HG02623 (cell line): ENCODE results near the gene TFDP1.

Experiments
- ATAC-seq: cut with Tn5 transposase; IDR thresholded peaks from one replicate; pipeline ENCODE4 v1.9.1; 2021; ENCODE audit warnings: moderate library complexity; ENCODE audit not compliant: unreplicated experiment

The TFDP1 gene

DNA sequence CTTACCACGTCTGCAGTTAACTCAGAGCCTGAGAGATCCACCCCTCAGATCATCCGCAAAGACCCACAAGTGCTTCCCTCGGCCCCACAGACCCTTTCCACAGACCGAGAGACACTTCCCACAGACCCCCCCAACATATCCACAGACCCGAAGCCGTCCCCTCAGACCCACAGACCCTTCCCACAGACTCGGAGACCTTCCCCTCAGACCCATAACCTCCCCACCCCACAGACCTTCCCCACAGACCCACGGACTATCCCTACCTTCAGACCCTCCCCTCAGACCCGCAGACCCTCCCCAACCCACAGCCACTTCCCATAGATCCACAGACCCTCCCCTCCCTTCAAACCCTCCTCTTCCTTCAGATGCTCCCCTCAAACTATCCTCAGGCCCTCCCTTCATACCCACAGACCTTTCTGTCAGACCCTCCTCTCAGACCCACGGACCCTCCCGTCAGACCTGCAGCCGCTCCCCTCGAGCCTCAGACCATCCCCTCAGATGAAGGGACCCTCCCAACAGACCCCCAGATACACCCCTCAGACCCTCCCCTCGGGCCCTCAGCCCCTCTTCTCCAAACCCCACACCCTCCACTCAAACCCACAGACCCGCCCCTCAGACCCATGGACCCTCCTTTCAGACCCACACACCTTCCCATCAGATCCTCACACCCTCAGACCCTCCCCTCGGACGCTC lies 20.1 kb upstream of the TFDP1 start:
- ATAC-seq, result no peak

DNA sequence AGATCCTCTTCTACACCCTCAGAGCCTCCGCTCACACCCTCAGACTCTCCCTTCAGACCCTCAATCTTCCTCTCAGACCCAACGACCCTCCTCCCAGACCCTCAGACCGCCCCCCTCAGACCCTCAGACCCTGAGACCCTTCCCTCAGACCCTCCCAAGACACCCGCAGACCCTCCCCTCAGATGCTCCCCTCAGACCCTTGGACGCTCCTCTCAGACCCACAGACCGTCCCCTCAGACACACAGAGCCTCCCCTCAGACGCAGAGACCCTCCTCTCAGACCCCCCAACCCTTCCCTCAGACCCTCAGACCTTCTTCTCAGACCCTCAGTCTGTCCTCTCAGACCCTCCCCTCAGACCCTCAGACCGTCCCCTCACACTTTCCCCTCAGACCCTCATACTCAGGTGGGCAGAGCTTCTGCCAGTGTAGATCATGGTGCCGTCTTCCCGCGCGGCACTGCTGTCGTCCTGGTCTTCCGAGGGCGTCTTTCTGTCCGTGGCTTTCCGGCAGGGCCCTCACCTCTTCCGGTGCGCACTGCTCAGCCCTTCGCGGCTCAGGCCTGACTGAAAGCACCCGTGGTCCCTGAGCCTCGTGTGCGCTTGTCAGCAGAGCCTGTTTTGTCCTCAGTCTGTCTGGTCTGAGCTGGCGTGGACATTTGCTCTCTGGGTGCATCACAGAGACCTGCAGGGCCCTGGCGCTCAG lies 18.9 kb upstream of the TFDP1 start:
- no peak for ATAC-seq

- no peak for ATAC-seq
Measured at GRCh38 chr13:113566227-113566561, 18.4 kb upstream of the TFDP1 start.

DNA sequence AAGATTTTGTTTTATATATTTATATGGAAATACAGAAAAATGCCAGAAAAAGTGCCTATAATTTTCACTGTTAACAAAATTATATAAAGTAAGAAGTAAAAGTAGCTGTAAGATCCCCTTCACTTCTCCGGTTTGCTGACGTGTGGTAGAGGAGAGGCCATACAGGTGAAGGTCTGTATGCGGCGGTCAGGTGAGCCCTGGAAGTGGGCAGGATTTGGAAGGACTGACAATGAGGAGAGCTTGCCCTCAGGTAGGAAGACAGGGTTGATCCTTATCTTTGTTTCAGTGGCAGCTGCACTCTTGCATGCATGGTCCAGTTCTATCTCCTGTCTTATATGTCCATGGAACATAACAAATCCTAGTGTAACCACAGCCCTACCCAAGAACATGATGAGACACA lies 16.9 kb upstream of the TFDP1 start:
- no peak for ATAC-seq

- ATAC-seq, result no peak
Measured at GRCh38 chr13:113573065-113573464, 11.5 kb upstream of the TFDP1 start.

DNA sequence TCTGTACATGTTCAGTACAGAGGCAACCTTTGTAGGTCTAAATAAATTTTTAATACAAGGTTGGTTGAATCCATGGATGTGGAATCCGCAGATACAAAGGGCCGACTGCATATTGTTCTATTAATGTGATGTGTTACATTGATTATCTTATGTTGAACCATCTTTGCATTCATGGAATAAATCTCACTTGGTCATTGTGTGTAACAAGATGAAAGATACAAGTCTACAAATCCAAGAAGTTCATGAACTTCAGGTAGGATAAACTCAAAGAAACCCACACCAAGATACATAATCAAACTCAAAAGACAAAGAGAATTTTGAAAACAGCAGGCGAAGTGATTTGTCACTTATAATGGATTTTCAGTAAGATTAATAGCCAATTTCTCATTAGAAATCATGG lies 8.0 kb upstream of the TFDP1 start:
- no peak for ATAC-seq

GRCh38 chr13:113577881-113578435 lies 6.6 kb upstream of the TFDP1 start:
- no peak for ATAC-seq

DNA sequence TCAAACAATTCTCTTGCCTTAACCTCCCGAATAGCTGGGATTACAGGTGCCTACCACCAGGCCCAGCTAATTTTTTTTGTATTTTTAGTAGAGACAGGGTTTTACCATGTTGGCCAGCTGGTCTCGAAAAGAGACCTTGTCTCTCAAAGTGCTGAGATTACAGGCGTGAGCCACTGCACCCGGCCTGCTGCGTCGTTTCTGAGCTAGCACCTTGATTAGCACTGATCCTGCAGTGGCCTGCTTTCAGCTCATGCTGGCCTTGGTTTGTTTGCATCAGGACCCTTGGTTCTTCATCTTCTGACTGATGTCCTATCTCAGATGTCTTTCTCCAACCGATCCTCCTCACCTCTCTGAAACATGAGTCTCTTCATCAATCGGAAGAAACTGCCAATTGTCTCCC lies 4.9 kb upstream of the TFDP1 start:
- no peak for ATAC-seq

- no peak for ATAC-seq
Measured at GRCh38 chr13:113581871-113582270, 2.7 kb upstream of the TFDP1 start.

- no peak for ATAC-seq
Measured at GRCh38 chr13:113582841-113583631, 1.5 kb upstream of the TFDP1 start.

DNA sequence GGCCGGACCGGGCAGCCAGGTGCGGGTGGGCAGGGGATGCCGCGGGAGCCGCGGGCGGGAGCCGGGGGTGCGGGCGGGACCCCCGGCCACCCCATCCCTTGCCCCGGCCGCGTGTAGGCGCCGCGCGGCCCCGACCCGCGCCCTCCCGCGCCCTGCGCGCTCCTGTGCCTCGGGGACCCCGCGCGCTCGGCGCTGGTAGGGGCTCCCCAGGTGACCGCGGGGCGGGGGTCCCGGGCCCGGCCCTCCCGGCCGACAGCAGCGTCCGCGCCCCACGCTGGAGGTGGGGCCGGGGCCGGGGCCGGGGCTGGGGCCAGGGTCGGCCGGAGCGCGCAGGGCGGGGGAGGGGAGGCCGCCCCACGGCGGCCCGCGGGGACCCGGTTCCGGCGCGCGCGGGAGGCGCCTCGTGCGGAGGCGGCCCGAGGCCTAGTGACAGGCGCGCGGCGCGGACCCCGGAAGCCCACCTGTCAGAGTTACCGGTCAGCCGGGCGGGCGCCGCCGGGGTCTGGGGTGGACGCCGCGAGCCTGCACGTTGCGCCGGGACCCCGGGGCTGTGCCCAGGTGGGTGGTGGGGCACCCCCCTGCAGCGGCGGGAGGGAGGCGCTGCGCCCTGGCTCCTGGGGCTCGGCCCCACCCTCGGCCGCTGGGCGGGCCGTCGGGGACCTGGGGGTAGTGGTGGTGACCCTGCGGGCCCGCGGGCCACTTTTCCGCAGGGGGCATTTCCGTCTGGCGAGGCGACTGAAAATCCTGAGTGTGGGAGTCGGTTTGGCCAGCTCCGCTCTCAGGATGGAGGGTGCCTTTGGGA lies 518 bp downstream of the TFDP1 start:
- peak; percentile 34 for ATAC-seq

GRCh38 chr13:113585896-113586295 lies 1.3 kb downstream of the TFDP1 start:
- no peak for ATAC-seq

GRCh38 chr13:113586661-113587479 lies 2.3 kb downstream of the TFDP1 start:
- ATAC-seq, result no peak

DNA sequence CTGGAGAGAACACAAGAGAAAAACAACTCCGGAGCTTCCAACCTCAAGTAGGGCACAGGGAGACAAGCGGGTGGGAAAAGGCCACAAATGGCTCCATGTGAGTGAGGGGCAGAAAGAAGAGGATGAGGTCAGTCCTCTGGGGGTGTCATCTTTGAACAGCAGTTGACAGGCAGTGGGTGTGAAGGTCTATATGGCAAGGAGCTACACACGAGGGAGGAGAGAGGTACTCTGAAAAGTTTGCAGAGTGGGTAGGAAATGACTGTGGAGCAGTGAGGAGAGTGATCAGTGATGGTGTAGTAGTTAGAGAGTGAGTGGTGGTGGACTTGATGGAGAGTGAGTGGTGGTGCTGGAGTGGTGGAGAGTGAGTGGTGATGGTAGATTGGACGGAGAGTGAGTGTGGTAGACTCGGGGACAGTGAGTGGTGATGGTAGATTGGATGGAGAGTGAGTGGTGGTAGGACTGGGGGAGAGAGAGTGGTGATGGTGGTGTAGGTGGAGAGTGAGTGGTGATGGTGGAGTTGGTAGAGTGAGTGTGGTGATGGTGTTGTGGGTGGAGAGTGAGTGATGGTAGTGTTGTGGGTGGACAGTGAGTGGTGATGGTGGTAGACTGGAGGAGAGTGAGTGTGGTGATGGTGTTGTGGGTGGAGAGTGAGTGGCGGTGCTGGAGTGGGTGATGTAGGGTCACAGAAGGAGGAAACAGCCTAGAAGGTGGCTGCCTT lies 4.0 kb downstream of the TFDP1 start:
- no peak for ATAC-seq

- ATAC-seq, result no peak
Measured at GRCh38 chr13:113589251-113589960, 4.9 kb downstream of the TFDP1 start.

DNA sequence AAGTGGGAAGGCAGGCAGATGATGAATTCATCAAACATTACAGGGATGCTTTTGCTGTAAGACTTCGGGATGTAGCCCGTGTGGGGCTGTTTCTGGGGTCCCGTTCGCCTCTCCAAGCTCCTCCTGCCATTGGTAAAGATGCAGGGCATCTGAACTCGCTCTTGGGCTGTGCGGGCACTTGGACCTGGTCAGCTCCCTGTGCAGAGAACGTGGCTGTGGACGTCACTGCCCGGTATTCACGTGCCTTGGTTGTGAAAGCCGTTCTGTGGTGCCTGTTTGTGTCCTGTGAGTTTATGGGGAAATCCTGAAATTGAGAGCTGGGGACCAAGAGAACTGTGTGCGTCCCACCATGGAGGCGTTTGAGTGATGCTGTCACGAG lies 5.4 kb downstream of the TFDP1 start:
- no peak for ATAC-seq

DNA sequence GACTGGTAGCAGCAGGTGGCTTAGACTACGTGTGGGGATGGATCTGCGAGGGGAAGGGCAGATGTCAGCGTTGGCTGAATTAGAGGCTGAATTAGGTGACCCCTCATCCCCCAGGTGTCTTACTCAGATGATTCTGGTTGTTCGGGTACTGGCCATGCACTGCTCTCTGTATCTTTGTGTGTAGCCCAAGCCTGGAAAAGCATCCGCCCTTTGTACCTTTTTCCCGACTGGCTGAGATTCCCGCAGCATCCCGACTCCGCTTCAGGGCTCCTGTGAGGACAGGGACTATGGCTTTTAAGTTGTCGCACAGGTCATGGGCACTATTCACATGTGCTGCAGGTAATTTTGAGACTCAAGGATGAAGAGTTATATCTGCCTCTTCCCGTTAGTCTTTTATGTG lies 7.2 kb downstream of the TFDP1 start:
- ATAC-seq, result no peak

DNA sequence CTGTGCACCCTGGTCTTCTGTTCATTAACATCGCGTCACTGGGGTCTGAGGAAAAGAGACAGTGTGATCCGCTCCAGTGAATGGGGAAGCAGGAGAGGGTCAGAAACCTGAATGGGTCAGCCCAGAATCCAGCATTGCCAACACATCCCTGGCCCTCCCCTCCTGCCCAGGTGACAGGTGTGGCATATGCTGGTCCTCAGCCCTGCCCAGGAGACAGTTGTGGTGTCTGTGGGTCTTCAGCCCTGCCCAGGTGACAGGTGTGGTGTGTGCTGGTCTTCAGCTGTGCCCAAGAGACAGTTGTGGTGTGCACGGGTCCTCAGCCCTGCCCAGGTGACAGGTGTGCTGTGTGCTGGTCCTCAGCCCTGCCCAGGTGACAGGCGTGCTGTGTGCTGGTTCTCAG lies 8.0 kb downstream of the TFDP1 start:
- no peak for ATAC-seq
